KOPT-K1 (cell line): ENCODE measurements around the gene HES3.

Source experiments
- H3K27ac ChIP-seq: fragments of 200-600 bp; sonication (generic); 2 replicates; pipeline ENCODE4 v1.5.1; 2016; ENCODE audit warnings: antibody characterized with exemption, mild to moderate bottlenecking, low read depth, low read length; ENCODE audit not compliant: poor library complexity, severe bottlenecking
- H3K36me3 ChIP-seq: fragments of 200-600 bp; sonication (generic); 2 replicates; pipeline ENCODE4 v1.5.1; 2017; ENCODE audit warnings: antibody characterized with exemption, mild to moderate bottlenecking, low read length, moderate library complexity; ENCODE audit not compliant: insufficient read depth
- H3K9me3 ChIP-seq: fragments of 200-600 bp; sonication (generic); 2 replicates; pipeline ENCODE4 v1.5.1; 2017; ENCODE audit warnings: antibody characterized with exemption, low read length, mild to moderate bottlenecking; ENCODE audit not compliant: insufficient read depth, poor library complexity, severe bottlenecking

The HES3 gene

GRCh38 chr1:6248932-6249738, 5.2 kb downstream of the HES3 start:
- Histone ChIP-seq H3K27ac (no peak overlapping the region), H3K9me3 (no peaks in the 10 kb centered on the region), H3K36me3 (no peaks in the 10 kb centered on the region)

GRCh38 chr1:6249739-6250689, 6.0 kb downstream of the HES3 start:
- H3K9me3 ChIP-seq, result no peaks in the 10 kb centered on the region
- no peak overlapping the region for H3K27ac ChIP-seq
- H3K36me3 ChIP-seq, result no peaks in the 10 kb centered on the region

- H3K27ac ChIP-seq, result no peak overlapping the region
- no peaks in the 10 kb centered on the region for H3K9me3 ChIP-seq
- no peaks in the 10 kb centered on the region for H3K36me3 ChIP-seq
Measured at GRCh38 chr1:6251233-6251632, 7.3 kb downstream of the HES3 start.

GRCh38 chr1:6251681-6252373, 7.8 kb downstream of the HES3 start:
- H3K36me3 ChIP-seq, result no peaks in the 10 kb centered on the region
- no peaks in the 10 kb centered on the region for H3K9me3 ChIP-seq
- no peak overlapping the region for H3K27ac ChIP-seq

- H3K9me3 ChIP-seq, result no peaks in the 10 kb centered on the region
- no peaks in the 10 kb centered on the region for H3K36me3 ChIP-seq
- H3K27ac ChIP-seq, result no peak overlapping the region
Measured at GRCh38 chr1:6252374-6252710, 8.4 kb downstream of the HES3 start.

- Histone ChIP-seq H3K36me3 (no peaks in the 10 kb centered on the region), H3K27ac (no peak overlapping the region), H3K9me3 (no peaks in the 10 kb centered on the region)
Measured at GRCh38 chr1:6253380-6253779, 9.4 kb downstream of the HES3 start.

- H3K36me3 ChIP-seq, result no peaks in the 10 kb centered on the region
- no peaks in the 10 kb centered on the region for H3K9me3 ChIP-seq
- H3K27ac ChIP-seq, result no peak overlapping the region
Measured at GRCh38 chr1:6254691-6255090, 10.7 kb downstream of the HES3 start.

GRCh38 chr1:6256645-6257044, 12.7 kb downstream of the HES3 start:
- no peaks in the 10 kb centered on the region for H3K36me3 ChIP-seq
- no peaks in the 10 kb centered on the region for H3K9me3 ChIP-seq

GRCh38 chr1:6257541-6258069, 13.6 kb downstream of the HES3 start:
- H3K36me3 ChIP-seq, result no peaks in the 10 kb centered on the region
- no peak overlapping the region for H3K27ac ChIP-seq
- H3K9me3 ChIP-seq, result no peaks in the 10 kb centered on the region

More at GRCh38 chr1:6256645-6257044, 12.7 kb downstream of the HES3 start:
- no peak overlapping the region for H3K27ac ChIP-seq

GRCh38 chr1:6258675-6259074, 14.7 kb downstream of the HES3 start:
- H3K27ac ChIP-seq, result no peak overlapping the region
- no peaks in the 10 kb centered on the region for H3K9me3 ChIP-seq
- H3K36me3 ChIP-seq, result no peaks in the 10 kb centered on the region

- H3K36me3 ChIP-seq, result peaks cover 10% of the 10 kb centered on the region; the same call in 1 of the 2 replicates
- H3K9me3 ChIP-seq, result no peaks in the 10 kb centered on the region
- peak overlapping the region; percentile 43 for H3K27ac ChIP-seq
Measured at GRCh38 chr1:6259491-6260362, 15.7 kb downstream of the HES3 start.

- Histone ChIP-seq H3K36me3 (peaks cover 11% of the 10 kb centered on the region; the same call in 1 of the 2 replicates), H3K27ac (peak overlapping the region; percentile 43), H3K9me3 (no peaks in the 10 kb centered on the region)
Measured at GRCh38 chr1:6260433-6260934, 16.5 kb downstream of the HES3 start.

GRCh38 chr1:6260961-6261614, 17.1 kb downstream of the HES3 start, which contains the start of gene GPR153:
GPR153 (minus strand) TSS chr1:6261098; CDS start chr1:6254905, 6,193 bp downstream.
- Histone ChIP-seq H3K36me3 (peaks cover 11% of the 10 kb centered on the region; the same call in 1 of the 2 replicates), H3K27ac (peak within 1 kb of the TSS; percentile 43), H3K9me3 (no peaks in the 10 kb centered on the region)
